ENCODE results near the gene TRPM5. TPM values are rescaled to one million over a fixed set of nuclear protein-coding genes. Genes with fewer than 3 reads are reported as not detected.

The TRPM5 gene
- total RNA-seq, 1 donor from 2014 or later: 0.46 TPM

GRCh38 chr11:2402890-2403645 is 41.2 kb downstream of the TRPM5 start:
- Mint-ChIP-seq H3K36me3 (peaks cover 3% of the 10 kb centered on the region), H3K9me3 (no peaks in the 10 kb centered on the region), H3K27ac (no peak overlapping the region), H3K4me1 (ENCODE audit: unreplicated experiment) (peaks cover 4% of the 10 kb centered on the region), H3K27me3 (no peaks in the 10 kb centered on the region), H3K4me3 (peak overlapping the region; percentile 64)
- no peak for DNase-seq (ENCODE audit: extremely low spot score, unreplicated experiment)
- TF ChIP-seq CTCF (conservative IDR thresholded peaks at IDR 0.05): no peak

GRCh38 chr11:2402106-2402505 is 42.2 kb downstream of the TRPM5 start:
- TF ChIP-seq CTCF (conservative IDR thresholded peaks at IDR 0.05): no peak
- Mint-ChIP-seq H3K36me3 (peaks cover 3% of the 10 kb centered on the region), H3K4me3 (peak overlapping the region; percentile 91), H3K27me3 (no peaks in the 10 kb centered on the region), H3K4me1 (ENCODE audit: unreplicated experiment) (peaks cover 4% of the 10 kb centered on the region), H3K27ac (peak overlapping the region; percentile 95), H3K9me3 (no peaks in the 10 kb centered on the region)
- no peak for DNase-seq (ENCODE audit: extremely low spot score, unreplicated experiment)

GRCh38 chr11:2401436-2401984 is 42.8 kb downstream of the TRPM5 start:
- Mint-ChIP-seq H3K27ac (peak overlapping the region; percentile 95), H3K27me3 (no peaks in the 10 kb centered on the region), H3K4me3 (peak overlapping the region; percentile 91), H3K4me1 (ENCODE audit: unreplicated experiment) (peaks cover 4% of the 10 kb centered on the region), H3K9me3 (no peaks in the 10 kb centered on the region), H3K36me3 (peaks cover 3% of the 10 kb centered on the region)
- TF ChIP-seq CTCF (conservative IDR thresholded peaks at IDR 0.05): no peak
- no peak for DNase-seq (ENCODE audit: extremely low spot score, unreplicated experiment)

GRCh38 chr11:2400762-2401435 is 43.4 kb downstream of the TRPM5 start:
- TF ChIP-seq CTCF (conservative IDR thresholded peaks at IDR 0.05): no peak
- H3K4me3 Mint-ChIP-seq: peak overlapping the region; percentile 91
- DNase-seq (ENCODE audit: extremely low spot score, unreplicated experiment): no peak
- H3K4me1 Mint-ChIP-seq (ENCODE audit: unreplicated experiment): peaks cover 4% of the 10 kb centered on the region
- no peaks in the 10 kb centered on the region for H3K9me3 Mint-ChIP-seq
- peak overlapping the region; percentile 95 for H3K27ac Mint-ChIP-seq
- H3K27me3 Mint-ChIP-seq: no peaks in the 10 kb centered on the region
- H3K36me3 Mint-ChIP-seq: peaks cover 3% of the 10 kb centered on the region

GRCh38 chr11:2400069-2400761 is 44.1 kb downstream of the TRPM5 start, which contains the start of gene TSSC4:
TSSC4 (plus strand) TSS chr11:2400750; CDS start chr11:2402634, 1,884 bp downstream.
- peak; percentile 99 for TF ChIP-seq CTCF (conservative IDR thresholded peaks at IDR 0.05)
- peak within 1 kb of the TSS; percentile 95 for H3K27ac Mint-ChIP-seq

More at GRCh38 chr11:2400069-2400761, 44.1 kb downstream of the TRPM5 start, which contains the start of gene TSSC4:
- Mint-ChIP-seq H3K9me3 (no peaks in the 10 kb centered on the region), H3K36me3 (peaks cover 3% of the 10 kb centered on the region), H3K4me1 (ENCODE audit: unreplicated experiment) (peaks cover 4% of the 10 kb centered on the region), H3K27me3 (no peaks in the 10 kb centered on the region), H3K4me3 (peak within 1 kb of the TSS; percentile 91)
- DNase-seq (ENCODE audit: extremely low spot score, unreplicated experiment): peak; percentile 100

Measured in type B pancreatic cell (in vitro differentiated cells).